GM23338 (cell line): ENCODE measurements around the gene SRPK2. TPM values are rescaled to one million over a fixed set of nuclear protein-coding genes. Genes with fewer than 3 reads are reported as not detected.

Experiments
- ATAC-seq: fragments of 200-7000 bp; cut with Tn5 transposase; 3 replicates; pipeline ENCODE4 v1.9.1; 2020
- DNase-seq: peaks from one replicate; pipeline ENCODE4 v3.0.0-alpha.2; 2015; ENCODE audit warnings: low spot score
- H2AFZ ChIP-seq: fragments of 200-600 bp; sonication (generic); 2 replicates; pipeline ENCODE4 v1.8.0; 2016; ENCODE audit warnings: antibody characterized with exemption, mild to moderate bottlenecking, moderate library complexity
- H3F3A ChIP-seq: fragments of 200-600 bp; sonication (generic); replicated peaks from 2 replicates; pipeline ENCODE4 v1.8.0; 2017; ENCODE audit warnings: antibody characterized with exemption, mixed run types, low read depth
- H3K27ac ChIP-seq: fragments of 200-600 bp; sonication (generic); 2 replicates; pipeline ENCODE4 v1.6.1; 2016; ENCODE audit warnings: low read depth
- H3K27me3 ChIP-seq: fragments of 200-600 bp; sonication (generic); 2 replicates; pipeline ENCODE4 v1.8.0; 2016; ENCODE audit warnings: mild to moderate bottlenecking, mixed run types, moderate library complexity; ENCODE audit not compliant: insufficient read depth
- H3K36me3 ChIP-seq: fragments of 200-600 bp; sonication (generic); 2 replicates; pipeline ENCODE4 v1.8.0; 2016; ENCODE audit warnings: mild to moderate bottlenecking; ENCODE audit not compliant: insufficient read depth
- H3K4me1 ChIP-seq: fragments of 200-600 bp; sonication (generic); 2 replicates; pipeline ENCODE4 v1.8.0; 2016; ENCODE audit warnings: mild to moderate bottlenecking, moderate library complexity; ENCODE audit not compliant: insufficient read depth
- H3K4me2 ChIP-seq: fragments of 200-600 bp; sonication (generic); 2 replicates; pipeline ENCODE4 v1.7.1; 2017; ENCODE audit warnings: mixed run types
- H3K4me3 ChIP-seq: fragments of 200-600 bp; sonication (generic); 2 replicates; pipeline ENCODE4 v1.6.1; 2016; ENCODE audit warnings: mixed run types
- H3K79me2 ChIP-seq: fragments of 200-600 bp; sonication (generic); replicated peaks from 2 replicates; pipeline ENCODE4 v1.8.0; 2017; ENCODE audit warnings: mild to moderate bottlenecking; ENCODE audit not compliant: insufficient read depth
- H3K9me2 ChIP-seq: fragments of 200-600 bp; sonication (generic); 2 replicates; pipeline ENCODE4 v1.8.0; 2017; ENCODE audit not compliant: insufficient read depth
- H4K20me1 ChIP-seq: fragments of 200-600 bp; sonication (generic); replicated peaks from 2 replicates; pipeline ENCODE4 v1.8.0; 2017; ENCODE audit warnings: mild to moderate bottlenecking; ENCODE audit not compliant: insufficient read depth
- H3K27ac Mint-ChIP-seq: 2 replicates; pipeline ENCODE4 v1.8.0; 2020; ENCODE audit warnings: inconsistent platforms, mild to moderate bottlenecking, moderate library complexity, mixed read lengths
- H3K27me3 Mint-ChIP-seq: 3 replicates; pipeline ENCODE4 v1.8.0; 2022; ENCODE audit warnings: low read depth, mild to moderate bottlenecking, moderate library complexity, mixed read lengths, inconsistent platforms; ENCODE audit not compliant: insufficient read depth, poor library complexity
- H3K36me3 Mint-ChIP-seq: 3 replicates; pipeline ENCODE4 v1.8.0; 2021; ENCODE audit warnings: low read depth, mild to moderate bottlenecking, inconsistent platforms, moderate library complexity, mixed read lengths
- H3K4me1 Mint-ChIP-seq: 3 replicates; pipeline ENCODE4 v1.8.0; 2020; ENCODE audit warnings: mild to moderate bottlenecking, inconsistent platforms, mixed read lengths
- H3K4me3 Mint-ChIP-seq: 3 replicates; pipeline ENCODE4 v1.8.0; 2021; ENCODE audit warnings: moderate library complexity, mild to moderate bottlenecking, inconsistent platforms, mixed read lengths
- H3K9me3 Mint-ChIP-seq: 3 replicates; pipeline ENCODE4 v1.8.0; 2020; ENCODE audit warnings: moderate library complexity, mild to moderate bottlenecking, inconsistent platforms, mixed read lengths
- EZH2 ChIP-seq: fragments of 200-600 bp; sonication (generic); IDR thresholded peaks from one replicate; pipeline ENCODE4 v1.8.0; 2017; ENCODE audit warnings: antibody characterized with exemption, mild to moderate bottlenecking, low read depth; ENCODE audit not compliant: unreplicated experiment
- EZH2phosphoT487 ChIP-seq: fragments of 200-600 bp; sonication (generic); IDR thresholded peaks from one replicate; pipeline ENCODE4 v1.8.1; 2018; ENCODE audit warnings: antibody characterized with exemption; ENCODE audit not compliant: unreplicated experiment
- JUNB ChIP-seq: IDR thresholded peaks from one replicate; pipeline ENCODE4 v1.6.1; 2016; ENCODE audit warnings: antibody characterized with exemption; ENCODE audit not compliant: unreplicated experiment
- NANOG ChIP-seq: IDR thresholded peaks from 2 replicates; pipeline ENCODE4 v1.6.1; 2016; ENCODE audit warnings: antibody characterized with exemption, borderline replicate concordance
- POLR2AphosphoS5 ChIP-seq: IDR thresholded peaks from 2 replicates; pipeline ENCODE4 v1.6.1; 2016; ENCODE audit warnings: antibody characterized with exemption, low read depth
- STAT1 ChIP-seq: IDR thresholded peaks from one replicate; pipeline ENCODE4 v1.6.1; 2016; ENCODE audit warnings: antibody characterized with exemption; ENCODE audit not compliant: unreplicated experiment
- ZNF331 ChIP-seq: fragments of 250-450 bp; sonication (Bioruptor Pico); IDR thresholded peaks from 2 replicates; pipeline ENCODE4 v1.5.0; 2020; ENCODE audit warnings: low read depth, mild to moderate bottlenecking, moderate library complexity
- polyA plus RNA-seq: library from polyadenylated mRNA; unstranded; fragments of >200 nt; fragmentation: Nextera tagmentation; extraction: Ambion mirVana; gene quantifications from 2 replicates; pipeline ENCODE4 v1.2.1, GENCODE V29; 2016
- total RNA-seq: library from RNA; depleted of rRNA; stranded (reverse); fragments of >200 nt; shearing (Covaris generic); gene quantifications from 2 replicates; pipeline ENCODE4 v1.2.3, GENCODE V29; 2014
- TF ChIP-seq, protein P1 (sequence below): IDR thresholded peaks from 2 replicates; pipeline ENCODE4 v1.6.1; 2016; ENCODE audit warnings: antibody characterized with exemption
- TF ChIP-seq, protein P2 (sequence below): IDR thresholded peaks from one replicate; pipeline ENCODE4 v1.6.1; 2018; ENCODE audit warnings: antibody characterized with exemption; ENCODE audit not compliant: unreplicated experiment
- TF ChIP-seq, protein P3 (sequence below), 2 experiments: fragments of 200-600 bp in 1 of 2; sonication (generic) in 1 of 2; conservative IDR thresholded peaks; 2 replicates each; pipeline versions ENCODE4 v1.5.1 to v1.6.1; 2016 to 2017; ENCODE audit warnings: antibody characterized with exemption in 2 of 2, low read depth in 2 of 2, mild to moderate bottlenecking in 2 of 2, moderate library complexity in 1 of 2

The SRPK2 gene
- total and polyA plus RNA-seq, 2 experiments from 2014 or later: 66.3 to 91.5 TPM

DNA sequence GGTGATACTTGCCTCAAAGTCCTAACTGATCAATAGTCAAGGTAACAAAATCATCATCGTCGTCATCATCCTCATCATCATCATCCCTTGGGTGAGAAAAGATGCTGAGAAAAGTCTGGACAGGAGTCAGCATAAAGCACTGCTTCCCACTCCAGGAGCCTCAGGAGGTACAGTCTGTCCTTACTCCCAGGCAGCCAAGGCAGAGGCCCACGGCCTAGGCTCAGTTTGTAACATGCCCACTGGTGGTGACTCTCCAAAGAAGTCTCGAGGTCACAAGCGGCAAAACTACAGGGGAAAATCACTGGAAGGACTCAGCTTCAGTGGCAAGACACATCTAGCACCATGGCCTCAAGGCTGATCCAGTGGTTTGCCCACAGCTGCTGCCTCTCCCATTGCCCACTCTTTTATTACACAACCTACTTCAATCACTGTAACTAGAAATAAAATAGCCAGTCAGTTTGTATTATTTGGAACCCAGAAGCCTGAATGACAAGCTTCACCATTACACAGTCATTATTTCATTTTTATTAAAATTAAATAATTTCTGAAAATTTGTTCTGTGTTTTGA lies 150.4 kb downstream of the SRPK2 start:
- Histone ChIP-seq H4K20me1 (peaks cover 6% of the 10 kb centered on the region), H3K9me2 (no peaks in the 10 kb centered on the region), H3K79me2 (peaks cover 90% of the 10 kb centered on the region), H2AFZ (no peak overlapping the region), H3F3A (no peaks in the 10 kb centered on the region), H3K4me2 (peak overlapping the region; percentile 45), H3K27me3 (no peaks in the 10 kb centered on the region), H3K36me3 (no peaks in the 10 kb centered on the region), H3K4me3 (no peak overlapping the region), H3K4me1 (peaks cover 10% of the 10 kb centered on the region; the same call in 1 of the 2 replicates), H3K27ac (no peak overlapping the region)
- DNase-seq: peak; percentile 34
- TF ChIP-seq, protein P1, sequence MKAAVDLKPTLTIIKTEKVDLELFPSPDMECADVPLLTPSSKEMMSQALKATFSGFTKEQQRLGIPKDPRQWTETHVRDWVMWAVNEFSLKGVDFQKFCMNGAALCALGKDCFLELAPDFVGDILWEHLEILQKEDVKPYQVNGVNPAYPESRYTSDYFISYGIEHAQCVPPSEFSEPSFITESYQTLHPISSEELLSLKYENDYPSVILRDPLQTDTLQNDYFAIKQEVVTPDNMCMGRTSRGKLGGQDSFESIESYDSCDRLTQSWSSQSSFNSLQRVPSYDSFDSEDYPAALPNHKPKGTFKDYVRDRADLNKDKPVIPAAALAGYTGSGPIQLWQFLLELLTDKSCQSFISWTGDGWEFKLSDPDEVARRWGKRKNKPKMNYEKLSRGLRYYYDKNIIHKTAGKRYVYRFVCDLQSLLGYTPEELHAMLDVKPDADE: no peak
- TF ChIP-seq POLR2AphosphoS5 (no peak), EZH2 (no peak), NANOG (no peak), ZNF331 (no peak), JUNB (no peak), STAT1 (no peak), EZH2phosphoT487 (no peak)
- TF ChIP-seq, protein P2, sequence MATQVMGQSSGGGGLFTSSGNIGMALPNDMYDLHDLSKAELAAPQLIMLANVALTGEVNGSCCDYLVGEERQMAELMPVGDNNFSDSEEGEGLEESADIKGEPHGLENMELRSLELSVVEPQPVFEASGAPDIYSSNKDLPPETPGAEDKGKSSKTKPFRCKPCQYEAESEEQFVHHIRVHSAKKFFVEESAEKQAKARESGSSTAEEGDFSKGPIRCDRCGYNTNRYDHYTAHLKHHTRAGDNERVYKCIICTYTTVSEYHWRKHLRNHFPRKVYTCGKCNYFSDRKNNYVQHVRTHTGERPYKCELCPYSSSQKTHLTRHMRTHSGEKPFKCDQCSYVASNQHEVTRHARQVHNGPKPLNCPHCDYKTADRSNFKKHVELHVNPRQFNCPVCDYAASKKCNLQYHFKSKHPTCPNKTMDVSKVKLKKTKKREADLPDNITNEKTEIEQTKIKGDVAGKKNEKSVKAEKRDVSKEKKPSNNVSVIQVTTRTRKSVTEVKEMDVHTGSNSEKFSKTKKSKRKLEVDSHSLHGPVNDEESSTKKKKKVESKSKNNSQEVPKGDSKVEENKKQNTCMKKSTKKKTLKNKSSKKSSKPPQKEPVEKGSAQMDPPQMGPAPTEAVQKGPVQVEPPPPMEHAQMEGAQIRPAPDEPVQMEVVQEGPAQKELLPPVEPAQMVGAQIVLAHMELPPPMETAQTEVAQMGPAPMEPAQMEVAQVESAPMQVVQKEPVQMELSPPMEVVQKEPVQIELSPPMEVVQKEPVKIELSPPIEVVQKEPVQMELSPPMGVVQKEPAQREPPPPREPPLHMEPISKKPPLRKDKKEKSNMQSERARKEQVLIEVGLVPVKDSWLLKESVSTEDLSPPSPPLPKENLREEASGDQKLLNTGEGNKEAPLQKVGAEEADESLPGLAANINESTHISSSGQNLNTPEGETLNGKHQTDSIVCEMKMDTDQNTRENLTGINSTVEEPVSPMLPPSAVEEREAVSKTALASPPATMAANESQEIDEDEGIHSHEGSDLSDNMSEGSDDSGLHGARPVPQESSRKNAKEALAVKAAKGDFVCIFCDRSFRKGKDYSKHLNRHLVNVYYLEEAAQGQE: no peak
- TF ChIP-seq, protein P3, sequence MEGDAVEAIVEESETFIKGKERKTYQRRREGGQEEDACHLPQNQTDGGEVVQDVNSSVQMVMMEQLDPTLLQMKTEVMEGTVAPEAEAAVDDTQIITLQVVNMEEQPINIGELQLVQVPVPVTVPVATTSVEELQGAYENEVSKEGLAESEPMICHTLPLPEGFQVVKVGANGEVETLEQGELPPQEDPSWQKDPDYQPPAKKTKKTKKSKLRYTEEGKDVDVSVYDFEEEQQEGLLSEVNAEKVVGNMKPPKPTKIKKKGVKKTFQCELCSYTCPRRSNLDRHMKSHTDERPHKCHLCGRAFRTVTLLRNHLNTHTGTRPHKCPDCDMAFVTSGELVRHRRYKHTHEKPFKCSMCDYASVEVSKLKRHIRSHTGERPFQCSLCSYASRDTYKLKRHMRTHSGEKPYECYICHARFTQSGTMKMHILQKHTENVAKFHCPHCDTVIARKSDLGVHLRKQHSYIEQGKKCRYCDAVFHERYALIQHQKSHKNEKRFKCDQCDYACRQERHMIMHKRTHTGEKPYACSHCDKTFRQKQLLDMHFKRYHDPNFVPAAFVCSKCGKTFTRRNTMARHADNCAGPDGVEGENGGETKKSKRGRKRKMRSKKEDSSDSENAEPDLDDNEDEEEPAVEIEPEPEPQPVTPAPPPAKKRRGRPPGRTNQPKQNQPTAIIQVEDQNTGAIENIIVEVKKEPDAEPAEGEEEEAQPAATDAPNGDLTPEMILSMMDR (conservative IDR thresholded peaks at IDR 0.05; ENCODE audit: low read depth in 2 of 2): no peak
- H3K27me3 Mint-ChIP-seq: peaks cover 2% of the 10 kb centered on the region
- no peak overlapping the region for H3K4me3 Mint-ChIP-seq
- ATAC-seq: peak; percentile 74
- no peak overlapping the region for H3K27ac Mint-ChIP-seq
- H3K36me3 Mint-ChIP-seq: no peaks in the 10 kb centered on the region
- H3K4me1 Mint-ChIP-seq: peaks cover 23% of the 10 kb centered on the region
- no peaks in the 10 kb centered on the region for H3K9me3 Mint-ChIP-seq
